B cell (primary cell): ENCODE results near the gene GJA1. TPM values are rescaled to one million over a fixed set of nuclear protein-coding genes. Genes with fewer than 3 reads are reported as not detected.

Experiments
- ATAC-seq: fragments of 200-7000 bp; cut with Tn5 transposase; one replicate; pipeline ENCODE4 v1.10.0; 2021; ENCODE audit warnings: low read depth, mild to moderate bottlenecking, moderate number of reproducible peaks, moderate library complexity
- CTCF ChIA-PET: fragments of 350-600 bp; sonication (Branson Sonifier 250); formaldehyde crosslinking; loops from one replicate; lab custom pipeline; 2021; ENCODE audit warnings: antibody characterized with exemption, inconsistent platforms; lab: Charles Lee
- POLR2A ChIA-PET: fragments of 350-600 bp; sonication (Branson Sonifier 250); formaldehyde crosslinking; loops from one replicate; lab custom pipeline; 2021; ENCODE audit warnings: antibody characterized with exemption; lab: Charles Lee
- DNase-seq: peaks from one replicate; pipeline ENCODE4 v3.0.0; 2013
- H2AFZ ChIP-seq: 2 replicates; pipeline ENCODE4 v1.6.1; 2012; ENCODE audit warnings: mild to moderate bottlenecking, low read depth, low read length; ENCODE audit not compliant: insufficient read depth, poor library complexity, severe bottlenecking
- H3K27ac ChIP-seq, 2 donors: 1 replicate in 1 of 2; 2 replicates in 1 of 2; pipeline ENCODE4 v1.5.1; 2012 to 2013; ENCODE audit warnings: low read length in 2 of 2, mild to moderate bottlenecking in 2 of 2, moderate library complexity in 1 of 2
- H3K27me3 ChIP-seq, 4 experiments: fragments of 200-600 bp in 1 of 4; sonication (generic) in 1 of 4; replicated peaks in 1 of 4; 1 replicate in 2 of 4; 2 replicates in 2 of 4; pipeline versions ENCODE4 v1.6.1 to v1.7.0; 2013 to 2016; ENCODE audit warnings: low read length in 3 of 4, mild to moderate bottlenecking in 2 of 4, mixed read lengths in 1 of 4, moderate library complexity in 1 of 4; ENCODE audit not compliant: insufficient read depth in 4 of 4, control insufficient read depth in 3 of 4; ENCODE audit errors: control extremely low read depth in 1 of 4
- H3K36me3 ChIP-seq, 2 experiments: replicated peaks in 1 of 2; 1 replicate in 1 of 2; 2 replicates in 1 of 2; pipeline versions ENCODE4 v1.6.1 to v1.7.1; 2013; ENCODE audit warnings: low read length in 1 of 2; ENCODE audit not compliant: insufficient read depth in 2 of 2, control insufficient read depth in 1 of 2; ENCODE audit errors: control extremely low read depth in 1 of 2, extremely low read depth in 1 of 2
- H3K4me1 ChIP-seq, 2 donors: fragments of 200-600 bp in 1 of 2; sonication (generic) in 1 of 2; 1 replicate in 1 of 2; 2 replicates in 1 of 2; pipeline versions ENCODE4 v1.5.1 to v1.6.1; 2013 to 2017; ENCODE audit warnings: low read length in 2 of 2; ENCODE audit not compliant: control insufficient read depth in 2 of 2, insufficient read depth in 2 of 2
- H3K4me2 ChIP-seq: replicated peaks from 2 replicates; pipeline ENCODE3; 2012; ENCODE audit warnings: mild to moderate bottlenecking, low read depth, low read length; ENCODE audit not compliant: poor library complexity, severe bottlenecking
- H3K4me3 ChIP-seq, 5 experiments: fragments of 200-600 bp in 1 of 5; sonication (generic) in 1 of 5; 1 replicate in 3 of 5; 2 replicates in 2 of 5; pipeline versions ENCODE4 v1.5.1 to v1.7.0; 2011 to 2016; ENCODE audit warnings: low read length in 4 of 5, mild to moderate bottlenecking in 4 of 5, low read depth in 2 of 5, control low read depth in 1 of 5, moderate library complexity in 1 of 5; ENCODE audit not compliant: insufficient read depth in 1 of 5; ENCODE audit errors: control extremely low read depth in 1 of 5, extremely low read depth in 1 of 5
- H3K79me2 ChIP-seq: fragments of 200-600 bp; sonication (generic); one replicate; pipeline ENCODE4 v1.6.0; 2016; ENCODE audit warnings: low read length; ENCODE audit not compliant: control insufficient read depth, insufficient read depth
- H3K9ac ChIP-seq: fragments of 200-600 bp; sonication (generic); 2 replicates; pipeline ENCODE4 v1.6.1; 2017; ENCODE audit warnings: mild to moderate bottlenecking, low read length, moderate library complexity
- H3K9me3 ChIP-seq, 3 donors: one replicate each; pipeline versions ENCODE4 v1.6.1 to v1.7.1; 2013; ENCODE audit warnings: low read length in 2 of 3; ENCODE audit not compliant: control insufficient read depth in 2 of 3, insufficient read depth in 1 of 3; ENCODE audit errors: control extremely low read depth in 1 of 3
- H4K20me1 ChIP-seq: 2 replicates; pipeline ENCODE4 v1.6.0; 2012; ENCODE audit warnings: mild to moderate bottlenecking, low read length; ENCODE audit not compliant: insufficient read depth, control insufficient read depth, poor library complexity, severe bottlenecking
- H3K27ac Mint-ChIP-seq: one replicate; pipeline ENCODE4 v1.8.0; 2021; ENCODE audit warnings: mixed read lengths
- H3K27me3 Mint-ChIP-seq: one replicate; pipeline ENCODE4 v1.8.0; 2021; ENCODE audit warnings: mixed read lengths
- H3K4me1 Mint-ChIP-seq: one replicate; pipeline ENCODE4 v1.8.0; 2021; ENCODE audit warnings: mixed read lengths
- H3K4me3 Mint-ChIP-seq: one replicate; pipeline ENCODE4 v1.8.0; 2021; ENCODE audit warnings: mixed read lengths
- H3K9me3 Mint-ChIP-seq: one replicate; pipeline ENCODE4 v1.8.0; 2022; ENCODE audit warnings: mixed read lengths; ENCODE audit not compliant: insufficient read depth
- CTCF ChIP-seq: fragments of 200-600 bp; IDR thresholded peaks from one replicate; pipeline ENCODE4 v1.8.0; 2022; ENCODE audit warnings: antibody characterized with exemption, mild to moderate bottlenecking
- EZH2 ChIP-seq: IDR thresholded peaks from 2 replicates; pipeline ENCODE4 v1.6.1; 2012; ENCODE audit warnings: borderline replicate concordance, low read depth, mild to moderate bottlenecking, moderate library complexity, low read length; ENCODE audit not compliant: insufficient read depth, poor library complexity, severe bottlenecking
- WGBS: methylation state at CpG from one replicate; pipeline ENCODE4 v1.1.5; 2013; ENCODE audit warnings: missing lambda C conversion rate; ENCODE audit not compliant: insufficient coverage; 5-methylcytosine and 5-hydroxymethylcytosine counted together
- intact Hi-C: fragments of 100-400 bp; cut with micrococcal nuclease; formaldehyde crosslinking; loops from one replicate; pipeline ENCODE4 v1.10.0; 2022
- polyA plus RNA-seq: library from polyadenylated mRNA; depleted of rRNA; stranded (reverse); fragments of >200 nt; gene quantifications from 2 replicates; pipeline ENCODE4 v1.2.3, GENCODE V29; 2012
- total RNA-seq, 2 donors: library from RNA; stranded (reverse); fragments of 120-200 nt in 1 of 2; gene quantifications; 1 replicate in 1 of 2; 2 replicates in 1 of 2; pipeline versions ENCODE4 v1.2.3 to v1.2.4, GENCODE V29; 2013 to 2022

Gene GJA1
- total and polyA plus RNA-seq, 2 donors (not counting 1 experiment from before 2014, with no cell fraction given): not detected

- no peak overlapping the region for H3K27ac Mint-ChIP-seq
- no peak overlapping the region for H3K9ac ChIP-seq
- intact Hi-C loops: no loop called here
- no peaks in the 10 kb centered on the region for H3K36me3 ChIP-seq
- H3K27me3 Mint-ChIP-seq: peaks cover 25% of the 10 kb centered on the region
- POLR2A ChIA-PET: no interaction called here
- no peaks in the 10 kb centered on the region for H3K9me3 ChIP-seq
- H4K20me1 ChIP-seq: no peaks in the 10 kb centered on the region
- H3K4me1 Mint-ChIP-seq: peaks cover 19% of the 10 kb centered on the region
- 74% methylated on average over 3 of the region's 4 CpGs for WGBS
- no peak for DNase-seq
- no peaks in the 10 kb centered on the region for H3K79me2 ChIP-seq
- no peaks in the 10 kb centered on the region for H3K9me3 Mint-ChIP-seq
- TF ChIP-seq EZH2 (no peak), CTCF (no peak)
- H3K27me3 ChIP-seq: peaks cover 0 to 25% (median 20%) of the 10 kb centered on the region in 4 experiments
- peaks cover 18 to 19% of the 10 kb centered on the region in 2 donors for H3K4me1 ChIP-seq
- no peak for ATAC-seq
- H3K4me2 ChIP-seq: no peak overlapping the region
- no peak overlapping the region for H3K27ac ChIP-seq
- CTCF ChIA-PET: no interaction called here
- no peak overlapping the region for H2AFZ ChIP-seq
- no peak overlapping the region for H3K4me3 ChIP-seq
- H3K4me3 Mint-ChIP-seq: no peak overlapping the region
These were observed 6.0 kb downstream of the GJA1 start for GRCh38 chr6:121441477-121441876.

- Histone ChIP-seq H3K9me3 (no peaks in the 10 kb centered on the region), H3K36me3 (no peaks in the 10 kb centered on the region), H3K79me2 (no peaks in the 10 kb centered on the region), H3K27ac (no peak overlapping the region), H3K4me2 (no peak overlapping the region), H3K9ac (no peak overlapping the region), H3K4me1 (peaks cover 7 to 8% of the 10 kb centered on the region in 2 donors), H4K20me1 (no peaks in the 10 kb centered on the region), H3K27me3 (peaks cover 0 to 22% (median 14%) of the 10 kb centered on the region in 4 experiments), H3K4me3 (no peak overlapping the region), H2AFZ (no peak overlapping the region)
- Mint-ChIP-seq H3K4me3 (no peak overlapping the region), H3K27ac (no peak overlapping the region), H3K4me1 (peaks cover 9% of the 10 kb centered on the region), H3K27me3 (peaks cover 21% of the 10 kb centered on the region), H3K9me3 (no peaks in the 10 kb centered on the region)
- no peak for TF ChIP-seq EZH2
- no peak for TF ChIP-seq CTCF
- ChIA-PET POLR2A (no interaction called here), CTCF (no interaction called here)
- DNase-seq: no peak
- ATAC-seq: no peak
- no CpG with 5 or more reads among the region's 2 CpGs for WGBS
- intact Hi-C loops: no loop called here
These were observed 7.1 kb downstream of the GJA1 start for GRCh38 chr6:121442576-121442975.
